ENCODE results near the gene UPK2. TPM values are rescaled to one million over a fixed set of nuclear protein-coding genes. Genes with fewer than 3 reads are reported as not detected.

Gene UPK2
- total and polyA plus RNA-seq, 2 of the 13 experiments (the other 11 are each of a cell fraction or from before 2014, with no cell fraction given) = not detected

DNA sequence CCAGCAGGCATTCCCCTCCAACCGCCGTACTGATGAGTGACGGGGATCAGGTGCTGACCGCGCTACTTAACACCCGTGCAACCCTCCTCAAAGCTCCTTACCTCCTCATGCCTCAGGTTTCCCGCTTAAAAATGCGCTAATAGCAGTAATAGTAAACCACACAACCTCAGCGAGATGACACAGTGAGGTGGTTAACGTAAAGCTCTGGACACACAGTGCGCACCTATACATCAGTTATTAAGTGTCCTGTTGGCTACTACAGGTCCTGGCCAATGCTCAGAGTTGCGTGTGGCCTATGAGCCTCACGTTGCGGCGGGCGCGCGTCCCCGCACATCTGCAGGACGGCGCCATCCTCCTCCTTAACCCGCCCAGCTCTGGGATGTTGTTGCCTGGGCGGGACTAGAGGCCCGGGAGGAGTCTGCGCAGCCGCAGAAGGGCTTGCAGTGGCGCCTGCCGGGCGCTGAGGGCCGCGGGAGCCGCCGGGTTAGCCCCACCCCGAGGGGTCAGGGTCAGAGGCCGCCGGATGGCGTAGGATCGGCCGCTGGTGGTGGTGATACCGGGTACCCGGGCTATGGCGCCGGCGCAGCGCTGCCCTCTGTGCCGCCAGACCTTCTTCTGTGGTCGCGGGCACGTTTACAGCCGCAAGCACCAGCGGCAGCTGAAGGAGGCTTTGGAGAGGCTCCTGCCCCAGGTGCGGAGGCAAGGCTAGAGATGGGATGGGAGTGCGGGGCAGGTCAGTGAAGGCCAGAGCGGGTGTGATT, 41.7 kb downstream of the UPK2 start, which contains the start of gene CENATAC (continued):
- TF ChIP-seq FOXK1 (CRISPR knock-in tag; IDR thresholded peaks at IDR 0.05; ENCODE audit: borderline replicate concordance, low read depth) (peak; percentile 48; the same call in 1 of the 2 replicates), ZC3H13 (CRISPR knock-in tag; IDR thresholded peaks at IDR 0.05) (peak; percentile 63; the same call in 1 of the 2 replicates), BCL6 (CRISPR knock-in tag; IDR thresholded peaks at IDR 0.05) (0 out of 2 replicates have a peak, but pooled peaks have one; percentile 10), ERF (CRISPR knock-in tag; IDR thresholded peaks at IDR 0.05) (peak; percentile 59), ATF7 (IDR thresholded peaks at IDR 0.05) (no peak), ATF7 (CRISPR knock-in tag; IDR thresholded peaks at IDR 0.05) (0 out of 2 replicates have a peak, but pooled peaks have one; percentile 14), KLF12 (CRISPR knock-in tag; IDR thresholded peaks at IDR 0.05; ENCODE audit: borderline replicate concordance) (0 out of 2 replicates have a peak, but pooled peaks have one; percentile 27), BRD4 (CRISPR knock-in tag; IDR thresholded peaks at IDR 0.05) (peak; percentile 62; the same call in 1 of the 2 replicates), ZSCAN9 (CRISPR knock-in tag; IDR thresholded peaks at IDR 0.05; ENCODE audit: borderline replicate concordance) (peak; percentile 59; the same call in 1 of the 2 replicates), ARID2 (CRISPR knock-in tag; IDR thresholded peaks at IDR 0.05; ENCODE audit: borderline replicate concordance) (no peak), SRSF1 (optimal IDR thresholded peaks at IDR 0.05; ENCODE audit: low read depth, low read length) (no peak), ZNF619 (CRISPR knock-in tag; IDR thresholded peaks at IDR 0.05) (0 out of 2 replicates have a peak, but pooled peaks have one; percentile 19), SSRP1 (CRISPR knock-in tag; IDR thresholded peaks at IDR 0.05) (peak; percentile 68; the same call in 1 of the 2 replicates), IKZF1 (IDR thresholded peaks at IDR 0.05) (no peak), SP5 (CRISPR knock-in tag; IDR thresholded peaks at IDR 0.05; ENCODE audit: borderline replicate concordance, low read depth) (peak; percentile 65; the same call in 1 of the 2 replicates), NR2C2 (CRISPR knock-in tag; IDR thresholded peaks at IDR 0.05; ENCODE audit: borderline replicate concordance) (peak; percentile 99), RXRB (CRISPR knock-in tag; IDR thresholded peaks at IDR 0.05; ENCODE audit: borderline replicate concordance) (peak; percentile 60), ZSCAN22 (CRISPR knock-in tag; IDR thresholded peaks at IDR 0.05) (peak; percentile 63; the same call in 1 of the 2 replicates), ZNF792 (CRISPR knock-in tag; IDR thresholded peaks at IDR 0.05) (0 out of 2 replicates have a peak, but pooled peaks have one; percentile 26), FOXA3 (CRISPR knock-in tag; IDR thresholded peaks at IDR 0.05) (peak; percentile 17; the same call in 1 of the 2 replicates), ZNF263 (CRISPR knock-in tag; IDR thresholded peaks at IDR 0.05) (peak; percentile 56), GATAD1 (CRISPR knock-in tag; IDR thresholded peaks at IDR 0.05) (peak; percentile 86), FOXM1 (CRISPR knock-in tag; IDR thresholded peaks at IDR 0.05) (no peak), ZNF879 (CRISPR knock-in tag; IDR thresholded peaks at IDR 0.05) (0 out of 2 replicates have a peak, but pooled peaks have one; percentile 75), STAG1 (CRISPR knock-in tag; IDR thresholded peaks at IDR 0.05) (no peak; the same call in 1 of the 2 replicates)
- TF ChIP-seq, protein P1, sequence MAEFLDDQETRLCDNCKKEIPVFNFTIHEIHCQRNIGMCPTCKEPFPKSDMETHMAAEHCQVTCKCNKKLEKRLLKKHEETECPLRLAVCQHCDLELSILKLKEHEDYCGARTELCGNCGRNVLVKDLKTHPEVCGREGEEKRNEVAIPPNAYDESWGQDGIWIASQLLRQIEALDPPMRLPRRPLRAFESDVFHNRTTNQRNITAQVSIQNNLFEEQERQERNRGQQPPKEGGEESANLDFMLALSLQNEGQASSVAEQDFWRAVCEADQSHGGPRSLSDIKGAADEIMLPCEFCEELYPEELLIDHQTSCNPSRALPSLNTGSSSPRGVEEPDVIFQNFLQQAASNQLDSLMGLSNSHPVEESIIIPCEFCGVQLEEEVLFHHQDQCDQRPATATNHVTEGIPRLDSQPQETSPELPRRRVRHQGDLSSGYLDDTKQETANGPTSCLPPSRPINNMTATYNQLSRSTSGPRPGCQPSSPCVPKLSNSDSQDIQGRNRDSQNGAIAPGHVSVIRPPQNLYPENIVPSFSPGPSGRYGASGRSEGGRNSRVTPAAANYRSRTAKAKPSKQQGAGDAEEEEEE (CRISPR knock-in tag; IDR thresholded peaks at IDR 0.05; ENCODE audit: borderline replicate concordance) = no peak
- TF ChIP-seq, protein P2, sequence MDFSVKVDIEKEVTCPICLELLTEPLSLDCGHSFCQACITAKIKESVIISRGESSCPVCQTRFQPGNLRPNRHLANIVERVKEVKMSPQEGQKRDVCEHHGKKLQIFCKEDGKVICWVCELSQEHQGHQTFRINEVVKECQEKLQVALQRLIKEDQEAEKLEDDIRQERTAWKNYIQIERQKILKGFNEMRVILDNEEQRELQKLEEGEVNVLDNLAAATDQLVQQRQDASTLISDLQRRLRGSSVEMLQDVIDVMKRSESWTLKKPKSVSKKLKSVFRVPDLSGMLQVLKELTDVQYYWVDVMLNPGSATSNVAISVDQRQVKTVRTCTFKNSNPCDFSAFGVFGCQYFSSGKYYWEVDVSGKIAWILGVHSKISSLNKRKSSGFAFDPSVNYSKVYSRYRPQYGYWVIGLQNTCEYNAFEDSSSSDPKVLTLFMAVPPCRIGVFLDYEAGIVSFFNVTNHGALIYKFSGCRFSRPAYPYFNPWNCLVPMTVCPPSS (IDR thresholded peaks at IDR 0.05) = no peak
- TF ChIP-seq, protein P3, sequence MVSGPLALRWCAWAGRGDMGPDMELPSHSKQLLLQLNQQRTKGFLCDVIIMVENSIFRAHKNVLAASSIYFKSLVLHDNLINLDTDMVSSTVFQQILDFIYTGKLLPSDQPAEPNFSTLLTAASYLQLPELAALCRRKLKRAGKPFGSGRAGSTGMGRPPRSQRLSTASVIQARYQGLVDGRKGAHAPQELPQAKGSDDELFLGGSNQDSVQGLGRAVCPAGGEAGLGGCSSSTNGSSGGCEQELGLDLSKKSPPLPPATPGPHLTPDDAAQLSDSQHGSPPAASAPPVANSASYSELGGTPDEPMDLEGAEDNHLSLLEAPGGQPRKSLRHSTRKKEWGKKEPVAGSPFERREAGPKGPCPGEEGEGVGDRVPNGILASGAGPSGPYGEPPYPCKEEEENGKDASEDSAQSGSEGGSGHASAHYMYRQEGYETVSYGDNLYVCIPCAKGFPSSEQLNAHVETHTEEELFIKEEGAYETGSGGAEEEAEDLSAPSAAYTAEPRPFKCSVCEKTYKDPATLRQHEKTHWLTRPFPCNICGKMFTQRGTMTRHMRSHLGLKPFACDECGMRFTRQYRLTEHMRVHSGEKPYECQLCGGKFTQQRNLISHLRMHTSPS (CRISPR knock-in tag; IDR thresholded peaks at IDR 0.05; ENCODE audit: low read depth) = 0 out of 2 replicates have a peak, but pooled peaks have one; percentile 3

Measured in HepG2 (cell line).